ENCODE results near the gene COL19A1. TPM values are rescaled to one million over a fixed set of nuclear protein-coding genes. Genes with fewer than 3 reads are reported as not detected.

The COL19A1 gene
- total and polyA plus RNA-seq, 2 of the 13 experiments (the other 11 are each of a cell fraction or from before 2014, with no cell fraction given) = not detected

GRCh38 chr6:70166088-70166958 lies 300.0 kb downstream of the COL19A1 start (continued):
- TF ChIP-seq ZNF510 (CRISPR knock-in tag; IDR thresholded peaks at IDR 0.05; ENCODE audit: low read depth) (no peak), ISX (CRISPR knock-in tag; conservative IDR thresholded peaks at IDR 0.05) (no peak), ZMYM2 (CRISPR knock-in tag; IDR thresholded peaks at IDR 0.05) (no peak)

DNA sequence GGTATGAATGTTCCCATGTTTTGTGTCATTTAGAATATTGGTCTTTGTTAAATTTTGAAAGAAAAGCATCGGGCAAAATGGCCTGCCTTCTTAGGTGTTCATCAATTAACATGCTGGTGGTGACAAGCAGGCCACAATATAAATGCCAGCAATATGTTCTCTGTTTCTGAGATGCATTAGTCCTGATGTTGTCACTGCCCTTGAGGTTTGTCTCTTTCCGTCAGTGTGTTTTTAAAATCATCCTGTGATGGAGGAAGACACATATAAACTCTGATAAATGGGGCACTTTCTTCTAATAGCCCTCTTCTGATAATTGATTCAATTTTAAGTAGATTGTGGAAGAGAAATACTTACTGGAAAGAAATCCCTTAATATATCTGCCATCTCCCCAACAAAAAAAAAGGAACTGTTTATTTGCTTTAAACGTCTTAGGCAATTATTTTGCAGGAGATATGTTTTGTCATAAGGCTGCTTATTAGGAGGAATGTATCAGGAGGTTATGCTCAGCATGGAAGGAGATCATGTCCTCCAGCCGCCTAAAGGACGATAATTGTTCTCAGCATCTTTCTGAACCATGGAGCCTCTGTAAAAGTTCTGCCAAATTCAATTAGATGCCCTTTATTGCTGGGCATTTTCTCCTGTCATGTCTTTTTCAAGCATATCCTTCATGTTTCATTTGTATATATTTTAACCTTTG lies 302.5 kb downstream of the COL19A1 start:
- no peak for DNase-seq (ENCODE audit: low spot score)
- no TSS peak for BruUV-seq (replicated peaks)
- CTCF ChIA-PET (ENCODE audit: low intra/inter-chr PET ratio, low total read pairs) = no interaction called here
- TF ChIP-seq SAFB2 (CRISPR knock-in tag; IDR thresholded peaks at IDR 0.05; ENCODE audit: borderline replicate concordance, low read depth) (no peak), ZNF414 (CRISPR knock-in tag; IDR thresholded peaks at IDR 0.05) (no peak), NFKBIZ (CRISPR knock-in tag; IDR thresholded peaks at IDR 0.05) (no peak)
- TF ChIP-seq, protein P1, sequence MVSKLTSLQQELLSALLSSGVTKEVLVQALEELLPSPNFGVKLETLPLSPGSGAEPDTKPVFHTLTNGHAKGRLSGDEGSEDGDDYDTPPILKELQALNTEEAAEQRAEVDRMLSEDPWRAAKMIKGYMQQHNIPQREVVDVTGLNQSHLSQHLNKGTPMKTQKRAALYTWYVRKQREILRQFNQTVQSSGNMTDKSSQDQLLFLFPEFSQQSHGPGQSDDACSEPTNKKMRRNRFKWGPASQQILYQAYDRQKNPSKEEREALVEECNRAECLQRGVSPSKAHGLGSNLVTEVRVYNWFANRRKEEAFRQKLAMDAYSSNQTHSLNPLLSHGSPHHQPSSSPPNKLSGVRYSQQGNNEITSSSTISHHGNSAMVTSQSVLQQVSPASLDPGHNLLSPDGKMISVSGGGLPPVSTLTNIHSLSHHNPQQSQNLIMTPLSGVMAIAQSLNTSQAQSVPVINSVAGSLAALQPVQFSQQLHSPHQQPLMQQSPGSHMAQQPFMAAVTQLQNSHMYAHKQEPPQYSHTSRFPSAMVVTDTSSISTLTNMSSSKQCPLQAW (CRISPR knock-in tag; IDR thresholded peaks at IDR 0.05) = no peak
- TF ChIP-seq, protein P2, sequence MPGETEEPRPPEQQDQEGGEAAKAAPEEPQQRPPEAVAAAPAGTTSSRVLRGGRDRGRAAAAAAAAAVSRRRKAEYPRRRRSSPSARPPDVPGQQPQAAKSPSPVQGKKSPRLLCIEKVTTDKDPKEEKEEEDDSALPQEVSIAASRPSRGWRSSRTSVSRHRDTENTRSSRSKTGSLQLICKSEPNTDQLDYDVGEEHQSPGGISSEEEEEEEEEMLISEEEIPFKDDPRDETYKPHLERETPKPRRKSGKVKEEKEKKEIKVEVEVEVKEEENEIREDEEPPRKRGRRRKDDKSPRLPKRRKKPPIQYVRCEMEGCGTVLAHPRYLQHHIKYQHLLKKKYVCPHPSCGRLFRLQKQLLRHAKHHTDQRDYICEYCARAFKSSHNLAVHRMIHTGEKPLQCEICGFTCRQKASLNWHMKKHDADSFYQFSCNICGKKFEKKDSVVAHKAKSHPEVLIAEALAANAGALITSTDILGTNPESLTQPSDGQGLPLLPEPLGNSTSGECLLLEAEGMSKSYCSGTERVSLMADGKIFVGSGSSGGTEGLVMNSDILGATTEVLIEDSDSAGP (CRISPR knock-in tag; IDR thresholded peaks at IDR 0.05; ENCODE audit: borderline replicate concordance) = no peak

More for the DNA sequence above, 302.5 kb downstream of the COL19A1 start:
- Histone ChIP-seq H3K9me3 (ENCODE audit: low read length) (no peaks in the 10 kb centered on the region), H3K4me2 (ENCODE audit: low read depth, low read length) (no peak overlapping the region), H3K4me3 (replicated peaks in 1 of 3; ENCODE audit: insufficient read depth in 1 of 3, low read depth in 2 of 3, low read length in 3 of 3) (no peak overlapping the region), H3K27ac (ENCODE audit: extremely low read length, insufficient read depth, low read length) (no peak overlapping the region), H3K9ac (ENCODE audit: insufficient read depth, low read depth, low read length) (no peak overlapping the region), H2AFZ (ENCODE audit: low read length) (no peak overlapping the region), H3K27me3 (ENCODE audit: control insufficient read depth in 1 of 2, insufficient read depth in 2 of 2, low read length in 2 of 2) (no peaks in the 10 kb centered on the region), H4K20me1 (ENCODE audit: insufficient read depth, low read length) (no peaks in the 10 kb centered on the region), H3K36me3 (replicated peaks in 1 of 2; ENCODE audit: control insufficient read depth in 1 of 2, insufficient read depth in 2 of 2, low read length in 2 of 2) (no peaks in the 10 kb centered on the region), H3K79me2 (ENCODE audit: insufficient read depth, low read length) (no peaks in the 10 kb centered on the region), H3K4me1 (ENCODE audit: insufficient read depth, low read length) (0 out of 2 replicates have a peak, but pooled peaks cover 5% of the 10 kb centered on the region)
- ATAC-seq (no peak), FAIRE-seq (no peak)
- in situ Hi-C loops (cut with HindIII; ENCODE audit: extremely low pct_ligation_motif_present, low pct_unique_long_range_greater_than_20kb) (no loop called here), intact Hi-C loops (cut with micrococcal nuclease; ENCODE audit: unreplicated experiment) (loop anchor here (10.0 kb wide), 1 partner anchor 334 kb away; no protein-coding TSS in a partner anchor)
- POLR2A ChIA-PET = no interaction called here
- WGBS (ENCODE audit: low lambda C conversion rate) = 5% methylated on average over 5 of the region's 5 CpGs
